Activated CD4-positive, CD25-positive, alpha-beta regulatory T cell treated with anti-CD3 and anti-CD28 coated beads, Interleukin-2, amount 50 U/mL, for 16 hours (primary cell): Measurements from ENCODE around the gene GOLGA5.
A peak's percentile ranks its signal among the peaks of the same experiment; 100 is the strongest.
"Not testable (repeated sequence)": the region's sequence is repeated elsewhere in the genome, so short reads cannot be mapped to it uniquely, and the experiment has no call there.

Source experiments
- DNase-seq: peaks from one replicate; pipeline ENCODE4 v3.0.0-alpha.2; 2020; ENCODE audit warnings: low read depth, low spot score

GOLGA5 gene, protein sequence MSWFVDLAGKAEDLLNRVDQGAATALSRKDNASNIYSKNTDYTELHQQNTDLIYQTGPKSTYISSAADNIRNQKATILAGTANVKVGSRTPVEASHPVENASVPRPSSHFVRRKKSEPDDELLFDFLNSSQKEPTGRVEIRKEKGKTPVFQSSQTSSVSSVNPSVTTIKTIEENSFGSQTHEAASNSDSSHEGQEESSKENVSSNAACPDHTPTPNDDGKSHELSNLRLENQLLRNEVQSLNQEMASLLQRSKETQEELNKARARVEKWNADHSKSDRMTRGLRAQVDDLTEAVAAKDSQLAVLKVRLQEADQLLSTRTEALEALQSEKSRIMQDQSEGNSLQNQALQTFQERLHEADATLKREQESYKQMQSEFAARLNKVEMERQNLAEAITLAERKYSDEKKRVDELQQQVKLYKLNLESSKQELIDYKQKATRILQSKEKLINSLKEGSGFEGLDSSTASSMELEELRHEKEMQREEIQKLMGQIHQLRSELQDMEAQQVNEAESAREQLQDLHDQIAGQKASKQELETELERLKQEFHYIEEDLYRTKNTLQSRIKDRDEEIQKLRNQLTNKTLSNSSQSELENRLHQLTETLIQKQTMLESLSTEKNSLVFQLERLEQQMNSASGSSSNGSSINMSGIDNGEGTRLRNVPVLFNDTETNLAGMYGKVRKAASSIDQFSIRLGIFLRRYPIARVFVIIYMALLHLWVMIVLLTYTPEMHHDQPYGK

GRCh38 chr14:92793709-92794546 is at the start of gene GOLGA5:
TSS of gene GOLGA5 (plus strand) at chr14:92794305. CDS start at chr14:92797438, 3,133 bp downstream.
- peak; percentile 93 for DNase-seq

DNA sequence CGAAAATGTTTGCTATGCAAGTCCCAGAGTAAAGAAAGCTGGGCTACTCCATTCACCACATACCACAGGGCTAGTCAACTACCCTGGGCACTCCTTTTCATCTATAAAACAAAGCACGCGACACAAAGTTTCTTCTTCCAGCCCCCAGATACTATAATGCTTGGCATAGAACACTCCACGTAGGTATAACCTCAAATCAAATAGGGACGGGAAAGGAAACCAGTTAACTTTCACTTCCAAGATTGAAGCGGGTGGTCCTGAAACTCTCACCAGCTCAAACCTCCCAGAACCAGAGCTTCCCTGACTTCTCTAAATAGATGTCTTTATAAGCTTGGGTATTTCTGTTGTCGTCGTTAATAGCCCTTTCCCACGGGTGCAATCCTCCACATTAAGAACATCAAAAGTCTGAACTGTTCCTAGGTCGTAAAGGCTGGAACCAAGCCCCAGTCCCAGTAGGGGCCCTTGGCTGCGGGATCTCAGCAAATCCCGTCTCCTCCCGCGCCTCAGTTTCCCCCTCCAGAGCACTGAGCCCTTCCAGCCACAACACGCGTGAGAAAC is 46.3 kb upstream of the GOLGA5 start:
- DNase-seq: no peak

- DNase-seq: peak; percentile 66
Measured at GRCh38 chr14:92748259-92749016, 45.7 kb upstream of the GOLGA5 start, which contains the start of gene LGMN. TSS of gene LGMN (minus strand) at chr14:92748627. CDS start at chr14:92732786, 15,841 bp downstream.

GRCh38 chr14:92750222-92750728 is 43.8 kb upstream of the GOLGA5 start:
- DNase-seq: not testable (repeated sequence)

GRCh38 chr14:92750994-92751400 is 43.1 kb upstream of the GOLGA5 start:
- no peak for DNase-seq

DNA sequence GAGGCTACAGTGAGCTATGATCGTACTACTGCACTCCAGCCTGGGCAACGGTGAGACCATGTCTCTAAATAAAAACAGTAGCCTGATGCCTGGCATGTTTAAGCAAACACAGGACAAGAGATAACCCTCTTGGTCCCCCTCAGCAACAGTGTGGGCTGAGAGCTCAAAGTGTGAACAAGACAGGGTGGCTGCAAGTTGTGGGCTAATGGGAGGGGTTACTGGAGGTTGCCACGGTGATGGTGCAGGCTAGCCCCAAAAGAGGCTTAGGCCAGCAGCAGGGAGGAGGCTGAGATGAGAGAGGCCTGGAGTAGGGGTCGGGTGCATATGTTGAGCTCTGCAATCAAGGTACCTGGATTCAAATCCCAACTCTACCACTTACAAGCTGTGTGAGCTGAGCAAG is 42.3 kb upstream of the GOLGA5 start:
- no peak for DNase-seq

GRCh38 chr14:92753250-92753649 is 40.9 kb upstream of the GOLGA5 start:
- no peak for DNase-seq

GRCh38 chr14:92754966-92755365 is 39.1 kb upstream of the GOLGA5 start:
- DNase-seq: no peak

DNA sequence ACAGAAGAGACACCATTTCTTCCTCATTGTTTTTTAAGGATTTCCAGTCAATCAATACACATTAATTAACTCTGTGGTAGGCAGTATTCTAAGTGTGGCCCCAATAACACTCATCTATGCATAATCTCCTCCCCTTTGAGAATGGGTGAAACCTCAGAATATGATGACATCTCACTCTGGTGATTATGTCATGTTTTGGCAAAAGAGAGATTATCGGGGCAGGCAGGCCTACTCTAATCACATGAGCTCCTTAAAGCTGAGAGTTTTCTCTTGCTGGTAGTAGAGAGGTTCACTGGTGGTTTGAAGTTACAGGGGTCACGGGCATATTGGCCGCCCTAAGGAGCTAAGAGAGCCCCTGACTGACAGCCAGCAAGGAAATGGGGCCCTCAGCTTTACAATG is 38.6 kb upstream of the GOLGA5 start:
- no peak for DNase-seq

DNA sequence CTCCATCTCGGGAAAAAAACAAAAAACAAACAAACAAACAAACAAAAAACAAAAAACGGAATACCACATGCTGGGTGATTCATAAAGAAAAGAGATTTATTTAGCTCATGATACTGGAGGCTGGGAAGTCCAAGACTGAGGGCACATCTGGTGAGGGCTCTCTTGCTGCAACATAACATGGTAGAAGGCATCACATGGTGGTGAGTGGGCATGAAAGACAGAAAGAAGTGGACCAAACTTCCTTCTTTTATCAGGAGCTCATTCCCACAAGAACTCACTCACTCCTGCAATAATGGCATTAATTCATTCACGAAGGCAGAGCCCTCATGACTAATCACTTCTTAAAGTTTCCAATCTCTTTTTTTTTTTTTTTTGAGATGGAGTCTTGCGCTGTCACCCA is 37.7 kb upstream of the GOLGA5 start:
- DNase-seq: no peak

DNA sequence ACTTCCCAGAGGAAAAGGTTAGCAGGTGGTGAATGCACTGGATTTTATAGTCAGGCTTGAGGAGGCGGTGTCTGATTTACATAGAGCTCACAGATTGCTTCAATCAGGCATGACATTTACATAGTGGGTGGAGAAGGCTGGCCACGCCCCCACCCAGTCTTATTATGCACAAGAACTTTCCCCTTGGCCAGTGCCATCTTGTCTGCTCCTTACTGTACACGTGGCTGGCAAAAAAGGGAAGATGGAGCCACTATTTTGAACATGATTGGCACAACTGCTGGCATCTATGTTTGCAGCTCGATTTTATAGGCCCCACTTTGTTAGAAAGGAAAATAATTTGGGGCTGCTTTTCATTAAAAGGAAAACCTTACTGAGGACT is 34.8 kb upstream of the GOLGA5 start:
- DNase-seq: no peak

- DNase-seq: no peak
Measured at GRCh38 chr14:92759679-92760523, 34.2 kb upstream of the GOLGA5 start.

DNA sequence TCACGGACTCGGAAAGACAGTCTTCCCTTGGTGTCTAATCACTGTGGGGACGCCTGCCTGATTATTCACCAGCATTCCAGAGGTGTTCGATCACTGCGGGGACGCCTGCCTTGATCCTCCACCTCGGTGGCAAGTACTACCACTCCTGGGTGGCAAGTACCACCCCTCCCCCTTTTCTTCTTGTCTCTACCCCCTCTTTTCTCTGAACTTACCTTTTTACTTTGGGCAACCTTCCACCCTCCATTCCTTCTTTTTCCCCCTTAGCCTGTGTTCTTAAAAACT is 33.6 kb upstream of the GOLGA5 start:
- DNase-seq: no peak

- DNase-seq: not testable (repeated sequence)
Measured at GRCh38 chr14:92763666-92764631, 30.2 kb upstream of the GOLGA5 start.

DNA sequence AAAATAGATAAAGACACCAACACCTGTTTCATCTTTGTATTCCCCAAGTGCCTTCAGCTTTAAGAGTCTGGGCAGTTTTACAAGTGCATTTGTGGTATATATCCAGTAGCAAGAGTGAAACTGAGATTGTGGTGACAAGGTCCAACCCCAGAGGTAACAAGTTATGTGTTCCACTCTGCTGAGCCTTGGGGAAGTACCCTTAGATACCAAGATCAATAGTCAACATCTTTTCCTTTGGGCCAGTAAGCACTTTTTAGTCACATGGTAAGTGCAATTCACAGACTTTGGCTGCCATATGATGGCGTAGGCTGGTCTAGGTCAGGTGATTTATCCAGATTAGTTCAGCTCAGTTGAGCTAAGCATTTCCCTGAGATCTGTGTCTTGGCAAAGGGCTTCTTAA is 25.9 kb upstream of the GOLGA5 start:
- not testable (repeated sequence) for DNase-seq

- DNase-seq: no peak
Measured at GRCh38 chr14:92768795-92769194, 25.3 kb upstream of the GOLGA5 start.

DNA sequence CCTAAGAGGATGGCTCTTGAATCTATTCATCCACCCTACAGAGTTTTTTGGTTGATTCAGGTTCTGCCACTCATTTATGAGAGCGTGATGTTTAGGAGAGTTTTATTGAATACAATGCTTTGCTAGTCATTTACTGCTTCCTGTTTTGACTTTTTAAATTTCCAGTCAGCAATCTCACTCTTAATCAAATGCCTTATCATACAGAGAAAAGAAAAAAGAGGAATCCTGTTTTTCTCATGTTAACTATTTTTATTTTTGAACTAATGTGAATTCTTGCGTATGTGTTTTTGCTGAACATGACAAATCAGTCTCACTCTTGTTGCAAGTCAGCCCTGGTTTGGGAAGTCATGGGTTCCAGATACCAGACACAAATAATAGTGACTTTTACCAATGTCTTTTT is 23.6 kb upstream of the GOLGA5 start:
- no peak for DNase-seq

GRCh38 chr14:92774572-92774971 is 19.5 kb upstream of the GOLGA5 start:
- DNase-seq: no peak

DNA sequence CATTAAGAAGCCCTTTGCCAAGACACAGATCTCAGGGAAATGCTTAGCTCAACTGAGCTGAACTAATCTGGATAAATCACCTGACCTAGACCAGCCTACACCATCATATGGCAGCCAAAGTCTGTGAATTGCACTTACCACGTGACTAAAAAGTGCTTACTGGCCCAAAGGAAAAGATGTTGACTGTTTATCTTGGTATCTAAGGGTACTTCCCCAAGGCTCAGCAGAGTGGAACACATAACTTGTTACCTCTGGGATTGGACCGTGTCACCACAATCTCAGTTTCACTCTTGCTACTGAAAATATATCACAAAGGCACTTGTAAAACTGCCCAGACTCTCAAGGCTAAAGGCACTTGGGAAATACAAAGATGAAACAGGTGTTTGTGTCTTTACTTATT is 18.8 kb upstream of the GOLGA5 start:
- not testable (repeated sequence) for DNase-seq
